ENCODE results near the gene EPN2. TPM values are rescaled to one million over a fixed set of nuclear protein-coding genes. Genes with fewer than 3 reads are reported as not detected.

The EPN2 gene
- total RNA-seq, 1 experiment from 2014 or later, result 113 TPM

DNA sequence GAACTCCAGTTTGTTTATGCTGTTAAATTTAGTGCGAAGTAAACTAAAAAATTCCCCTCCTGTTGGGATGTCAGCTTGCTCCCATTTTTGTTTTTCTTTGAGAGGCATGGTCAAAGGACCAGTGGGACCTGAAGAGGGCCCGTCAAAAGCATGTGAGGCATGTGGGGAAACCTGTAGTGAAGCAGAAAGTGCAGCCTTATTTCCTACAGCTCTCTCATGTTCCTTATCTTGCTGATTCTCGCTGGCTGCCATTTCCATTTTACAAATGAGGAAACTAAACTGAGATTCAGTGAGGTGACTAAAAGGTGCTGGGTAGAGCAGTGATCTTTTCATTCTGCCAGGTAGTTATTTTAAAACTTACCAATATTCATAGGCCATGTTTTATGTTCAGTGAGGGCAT, 27.1 kb downstream of the EPN2 start:
- Histone ChIP-seq H4K20me1 (ENCODE audit: insufficient read depth) (peaks cover 38% of the 10 kb centered on the region), H3K4me3 (no peak overlapping the region), H3F3A (ENCODE audit: insufficient read depth, low read depth) (peaks cover 16% of the 10 kb centered on the region; the same call in 1 of the 2 replicates), H3K4me1 (replicated peaks; ENCODE audit: insufficient read depth) (peaks cover 10% of the 10 kb centered on the region; the same call in 1 of the 2 replicates), H3K27me3 (ENCODE audit: insufficient read depth, low read depth) (no peaks in the 10 kb centered on the region), H2AFZ (no peak overlapping the region), H3K9me3 (ENCODE audit: insufficient read depth, low read depth) (no peaks in the 10 kb centered on the region), H3K4me2 (no peak overlapping the region), H3K79me2 (ENCODE audit: low read depth) (peaks cover 47% of the 10 kb centered on the region), H3K9me2 (ENCODE audit: insufficient read depth) (no peaks in the 10 kb centered on the region), H3K36me3 (ENCODE audit: low read depth) (no peaks in the 10 kb centered on the region), H3K27ac (no peak overlapping the region)
- no peak for DNase-seq
- intact Hi-C loops (cut with micrococcal nuclease; ENCODE audit: unreplicated experiment), result no loop called here
- no TSS peak for BruUV-seq (replicated peaks)
- TF ChIP-seq, protein P1, sequence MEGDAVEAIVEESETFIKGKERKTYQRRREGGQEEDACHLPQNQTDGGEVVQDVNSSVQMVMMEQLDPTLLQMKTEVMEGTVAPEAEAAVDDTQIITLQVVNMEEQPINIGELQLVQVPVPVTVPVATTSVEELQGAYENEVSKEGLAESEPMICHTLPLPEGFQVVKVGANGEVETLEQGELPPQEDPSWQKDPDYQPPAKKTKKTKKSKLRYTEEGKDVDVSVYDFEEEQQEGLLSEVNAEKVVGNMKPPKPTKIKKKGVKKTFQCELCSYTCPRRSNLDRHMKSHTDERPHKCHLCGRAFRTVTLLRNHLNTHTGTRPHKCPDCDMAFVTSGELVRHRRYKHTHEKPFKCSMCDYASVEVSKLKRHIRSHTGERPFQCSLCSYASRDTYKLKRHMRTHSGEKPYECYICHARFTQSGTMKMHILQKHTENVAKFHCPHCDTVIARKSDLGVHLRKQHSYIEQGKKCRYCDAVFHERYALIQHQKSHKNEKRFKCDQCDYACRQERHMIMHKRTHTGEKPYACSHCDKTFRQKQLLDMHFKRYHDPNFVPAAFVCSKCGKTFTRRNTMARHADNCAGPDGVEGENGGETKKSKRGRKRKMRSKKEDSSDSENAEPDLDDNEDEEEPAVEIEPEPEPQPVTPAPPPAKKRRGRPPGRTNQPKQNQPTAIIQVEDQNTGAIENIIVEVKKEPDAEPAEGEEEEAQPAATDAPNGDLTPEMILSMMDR (conservative IDR thresholded peaks at IDR 0.05), result no peak
- TF ChIP-seq EZH2 (IDR thresholded peaks at IDR 0.05; ENCODE audit: low read depth), result no peak
- POLR2A ChIA-PET (ENCODE audit: unreplicated experiment), result no interaction called here
- CTCF ChIA-PET, result interaction anchor here (0.7 kb wide), 1 partner anchor 192 kb away, joined by 3 read pairs; no protein-coding TSS in a partner anchor

DNA sequence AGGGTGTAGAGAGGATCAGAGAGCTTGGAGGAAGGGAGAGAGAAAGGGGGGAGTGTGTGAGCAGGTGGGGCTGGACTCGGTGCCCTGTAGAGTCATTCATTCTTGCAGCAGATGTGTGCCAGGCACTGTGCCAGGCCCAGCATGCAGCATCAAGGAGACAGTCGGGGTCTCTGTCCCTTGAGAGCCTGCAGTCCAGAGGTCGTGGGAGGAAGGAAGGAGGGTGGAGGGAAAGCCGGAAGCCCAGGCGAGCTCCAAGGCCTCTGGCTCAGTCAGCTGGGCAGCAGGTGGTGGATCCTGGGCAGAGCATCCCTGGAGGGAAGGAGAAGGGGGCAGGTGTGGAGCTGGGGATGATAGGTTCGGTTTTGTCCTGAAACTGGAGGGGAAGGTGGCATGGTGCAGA, 27.5 kb downstream of the EPN2 start:
- Histone ChIP-seq H3K79me2 (ENCODE audit: low read depth) (peaks cover 51% of the 10 kb centered on the region), H3K9me2 (ENCODE audit: insufficient read depth) (no peaks in the 10 kb centered on the region), H3K27ac (no peak overlapping the region), H3K36me3 (ENCODE audit: low read depth) (no peaks in the 10 kb centered on the region), H3F3A (ENCODE audit: insufficient read depth, low read depth) (peaks cover 16% of the 10 kb centered on the region; the same call in 1 of the 2 replicates), H3K9me3 (ENCODE audit: insufficient read depth, low read depth) (no peaks in the 10 kb centered on the region), H4K20me1 (ENCODE audit: insufficient read depth) (peaks cover 35% of the 10 kb centered on the region), H3K4me1 (replicated peaks; ENCODE audit: insufficient read depth) (peaks cover 10% of the 10 kb centered on the region; the same call in 1 of the 2 replicates), H3K4me2 (no peak overlapping the region), H2AFZ (no peak overlapping the region), H3K27me3 (ENCODE audit: insufficient read depth, low read depth) (no peaks in the 10 kb centered on the region), H3K4me3 (no peak overlapping the region)
- intact Hi-C loops (cut with micrococcal nuclease; ENCODE audit: unreplicated experiment), result no loop called here
- TF ChIP-seq EZH2 (IDR thresholded peaks at IDR 0.05; ENCODE audit: low read depth), result no peak
- TF ChIP-seq, protein P1 (conservative IDR thresholded peaks at IDR 0.05), result no peak
- DNase-seq, result no peak
- ChIA-PET POLR2A (ENCODE audit: unreplicated experiment) (no interaction called here), CTCF (interaction anchor here (0.7 kb wide), 1 partner anchor 191 kb away, joined by 3 read pairs; no protein-coding TSS in a partner anchor)
- no TSS peak for BruUV-seq (replicated peaks)

DNA sequence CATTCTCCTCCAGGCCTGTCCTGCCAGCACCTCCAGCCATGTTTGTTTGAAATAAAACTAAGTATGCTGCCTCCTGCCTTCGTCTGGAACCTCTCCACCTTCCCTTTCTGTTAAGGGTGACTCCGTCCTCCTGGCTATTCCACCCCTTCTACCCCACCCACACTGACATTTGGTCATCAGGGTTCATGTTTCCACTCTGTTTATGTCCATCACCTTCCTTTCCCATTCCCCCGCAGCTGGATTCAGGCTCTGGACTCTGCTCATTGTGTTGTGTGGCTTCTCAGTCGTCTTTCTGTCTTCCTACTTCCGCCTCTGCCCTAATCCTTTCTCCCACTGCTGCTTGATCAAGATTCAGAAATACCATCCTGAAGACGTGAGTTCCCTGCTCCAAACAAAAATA, 28.6 kb downstream of the EPN2 start:
- H3K36me3 ChIP-seq (ENCODE audit: low read depth), result no peaks in the 10 kb centered on the region
- H3F3A ChIP-seq (ENCODE audit: insufficient read depth, low read depth), result peaks cover 14% of the 10 kb centered on the region; the same call in 1 of the 2 replicates
- peaks cover 27% of the 10 kb centered on the region for H4K20me1 ChIP-seq (ENCODE audit: insufficient read depth)
- H3K27me3 ChIP-seq (ENCODE audit: insufficient read depth, low read depth), result no peaks in the 10 kb centered on the region
- H3K4me2 ChIP-seq, result no peak overlapping the region
- no peak overlapping the region for H3K4me3 ChIP-seq
- TF ChIP-seq, protein P1 (conservative IDR thresholded peaks at IDR 0.05), result no peak
- intact Hi-C loops (cut with micrococcal nuclease; ENCODE audit: unreplicated experiment), result no loop called here
- ChIA-PET POLR2A (ENCODE audit: unreplicated experiment) (no interaction called here), CTCF (no interaction called here)
- H3K4me1 ChIP-seq (replicated peaks; ENCODE audit: insufficient read depth), result peaks cover 8% of the 10 kb centered on the region; the same call in 1 of the 2 replicates
- DNase-seq, result no peak
- BruUV-seq (replicated peaks), result no TSS peak
- peaks cover 58% of the 10 kb centered on the region for H3K79me2 ChIP-seq (ENCODE audit: low read depth)
- H2AFZ ChIP-seq, result no peak overlapping the region
- H3K9me3 ChIP-seq (ENCODE audit: insufficient read depth, low read depth), result no peaks in the 10 kb centered on the region
- H3K9me2 ChIP-seq (ENCODE audit: insufficient read depth), result no peaks in the 10 kb centered on the region
- H3K27ac ChIP-seq, result no peak overlapping the region

Data from PC-9 (cell line).